Medulla oblongata (tissue), 1 donor: ENCODE results near the gene CEP126.
"Not testable (repeated sequence)": the region's sequence is repeated elsewhere in the genome, so short reads cannot be mapped to it uniquely, and the experiment has no call there.

ENCODE experiments used
- DNase-seq: peaks from one replicate; pipeline ENCODE4 v3.0.0-alpha.2; 2015; ENCODE audit errors: extremely low spot score

Gene CEP126

GRCh38 chr11:101929294-101929915 is 14.6 kb downstream of the CEP126 start:
- no peak for DNase-seq

- DNase-seq, result no peak
These were observed 16.9 kb downstream of the CEP126 start for GRCh38 chr11:101931692-101932091.

- no peak for DNase-seq
These were observed 26.2 kb downstream of the CEP126 start for GRCh38 chr11:101940901-101941520.

- no peak for DNase-seq
These were observed 30.1 kb downstream of the CEP126 start for GRCh38 chr11:101944923-101945322.

- DNase-seq, result no peak
These were observed 30.6 kb downstream of the CEP126 start for GRCh38 chr11:101945448-101945847.

- DNase-seq, result peak; percentile 44
These were observed 34.9 kb downstream of the CEP126 start for GRCh38 chr11:101949680-101950220.

GRCh38 chr11:101955278-101955677 is 40.5 kb downstream of the CEP126 start:
- no peak for DNase-seq

- DNase-seq, result no peak
These were observed 40.9 kb downstream of the CEP126 start for GRCh38 chr11:101955701-101956100.

- no peak for DNase-seq
These were observed 45.4 kb downstream of the CEP126 start for GRCh38 chr11:101960231-101960630.

- not testable (repeated sequence) for DNase-seq
These were observed 49.4 kb downstream of the CEP126 start for GRCh38 chr11:101964200-101964599.

GRCh38 chr11:101974255-101974654 is 59.4 kb downstream of the CEP126 start:
- no peak for DNase-seq

- no peak for DNase-seq
These were observed 60.0 kb downstream of the CEP126 start for GRCh38 chr11:101974771-101975170.

GRCh38 chr11:101975734-101976133 is 60.9 kb downstream of the CEP126 start:
- no peak for DNase-seq

GRCh38 chr11:101987370-101987769 is 72.6 kb downstream of the CEP126 start:
- no peak for DNase-seq

GRCh38 chr11:101993172-101993571 is 78.4 kb downstream of the CEP126 start:
- DNase-seq, result no peak

GRCh38 chr11:101994052-101994469 is 79.3 kb downstream of the CEP126 start:
- DNase-seq, result not testable (repeated sequence)

- DNase-seq, result no peak
These were observed 81.3 kb downstream of the CEP126 start for GRCh38 chr11:101996111-101996510.

GRCh38 chr11:102001657-102002338 is 87.0 kb downstream of the CEP126 start:
- DNase-seq, result no peak

GRCh38 chr11:102004220-102004619 is 89.4 kb downstream of the CEP126 start:
- no peak for DNase-seq

GRCh38 chr11:102005306-102005705 is 90.5 kb downstream of the CEP126 start:
- no peak for DNase-seq

GRCh38 chr11:102006835-102007566 is 92.2 kb downstream of the CEP126 start:
- no peak for DNase-seq
